GM23338 (cell line): ENCODE measurements around the gene C11orf21. TPM values are rescaled to one million over a fixed set of nuclear protein-coding genes. Genes with fewer than 3 reads are reported as not detected.
A peak's percentile ranks its signal among the peaks of the same experiment; 100 is the strongest.

Experiments used
- ATAC-seq: fragments of 200-7000 bp; cut with Tn5 transposase; 3 replicates; pipeline ENCODE4 v1.9.1; 2020
- DNase-seq: peaks from one replicate; pipeline ENCODE4 v3.0.0-alpha.2; 2015; ENCODE audit warnings: low spot score
- H2AFZ ChIP-seq: fragments of 200-600 bp; sonication (generic); 2 replicates; pipeline ENCODE4 v1.8.0; 2016; ENCODE audit warnings: antibody characterized with exemption, mild to moderate bottlenecking, moderate library complexity
- H3F3A ChIP-seq: fragments of 200-600 bp; sonication (generic); replicated peaks from 2 replicates; pipeline ENCODE4 v1.8.0; 2017; ENCODE audit warnings: antibody characterized with exemption, mixed run types, low read depth
- H3K27ac ChIP-seq: fragments of 200-600 bp; sonication (generic); 2 replicates; pipeline ENCODE4 v1.6.1; 2016; ENCODE audit warnings: low read depth
- H3K27me3 ChIP-seq: fragments of 200-600 bp; sonication (generic); 2 replicates; pipeline ENCODE4 v1.8.0; 2016; ENCODE audit warnings: mild to moderate bottlenecking, mixed run types, moderate library complexity; ENCODE audit not compliant: insufficient read depth
- H3K36me3 ChIP-seq: fragments of 200-600 bp; sonication (generic); 2 replicates; pipeline ENCODE4 v1.8.0; 2016; ENCODE audit warnings: mild to moderate bottlenecking; ENCODE audit not compliant: insufficient read depth
- H3K4me1 ChIP-seq: fragments of 200-600 bp; sonication (generic); 2 replicates; pipeline ENCODE4 v1.8.0; 2016; ENCODE audit warnings: mild to moderate bottlenecking, moderate library complexity; ENCODE audit not compliant: insufficient read depth
- H3K4me2 ChIP-seq: fragments of 200-600 bp; sonication (generic); 2 replicates; pipeline ENCODE4 v1.7.1; 2017; ENCODE audit warnings: mixed run types
- H3K4me3 ChIP-seq: fragments of 200-600 bp; sonication (generic); 2 replicates; pipeline ENCODE4 v1.6.1; 2016; ENCODE audit warnings: mixed run types
- H3K79me2 ChIP-seq: fragments of 200-600 bp; sonication (generic); replicated peaks from 2 replicates; pipeline ENCODE4 v1.8.0; 2017; ENCODE audit warnings: mild to moderate bottlenecking; ENCODE audit not compliant: insufficient read depth
- H3K9me2 ChIP-seq: fragments of 200-600 bp; sonication (generic); 2 replicates; pipeline ENCODE4 v1.8.0; 2017; ENCODE audit not compliant: insufficient read depth
- H4K20me1 ChIP-seq: fragments of 200-600 bp; sonication (generic); replicated peaks from 2 replicates; pipeline ENCODE4 v1.8.0; 2017; ENCODE audit warnings: mild to moderate bottlenecking; ENCODE audit not compliant: insufficient read depth
- H3K27ac Mint-ChIP-seq: 2 replicates; pipeline ENCODE4 v1.8.0; 2020; ENCODE audit warnings: inconsistent platforms, mild to moderate bottlenecking, moderate library complexity, mixed read lengths
- H3K27me3 Mint-ChIP-seq: 3 replicates; pipeline ENCODE4 v1.8.0; 2022; ENCODE audit warnings: low read depth, mild to moderate bottlenecking, moderate library complexity, mixed read lengths, inconsistent platforms; ENCODE audit not compliant: insufficient read depth, poor library complexity
- H3K36me3 Mint-ChIP-seq: 3 replicates; pipeline ENCODE4 v1.8.0; 2021; ENCODE audit warnings: low read depth, mild to moderate bottlenecking, inconsistent platforms, moderate library complexity, mixed read lengths
- H3K4me1 Mint-ChIP-seq: 3 replicates; pipeline ENCODE4 v1.8.0; 2020; ENCODE audit warnings: mild to moderate bottlenecking, inconsistent platforms, mixed read lengths
- H3K4me3 Mint-ChIP-seq: 3 replicates; pipeline ENCODE4 v1.8.0; 2021; ENCODE audit warnings: moderate library complexity, mild to moderate bottlenecking, inconsistent platforms, mixed read lengths
- H3K9me3 Mint-ChIP-seq: 3 replicates; pipeline ENCODE4 v1.8.0; 2020; ENCODE audit warnings: moderate library complexity, mild to moderate bottlenecking, inconsistent platforms, mixed read lengths
- POLR2AphosphoS5 ChIP-seq: IDR thresholded peaks from 2 replicates; pipeline ENCODE4 v1.6.1; 2016; ENCODE audit warnings: antibody characterized with exemption, low read depth
- STAT1 ChIP-seq: IDR thresholded peaks from one replicate; pipeline ENCODE4 v1.6.1; 2016; ENCODE audit warnings: antibody characterized with exemption; ENCODE audit not compliant: unreplicated experiment
- ZNF462 ChIP-seq: fragments of 250-450 bp; sonication (Bioruptor Pico); IDR thresholded peaks from 2 replicates; pipeline ENCODE4 v1.5.0; 2020; ENCODE audit warnings: mild to moderate bottlenecking, moderate library complexity
- polyA plus RNA-seq: library from polyadenylated mRNA; unstranded; fragments of >200 nt; fragmentation: Nextera tagmentation; extraction: Ambion mirVana; gene quantifications from 2 replicates; pipeline ENCODE4 v1.2.1, GENCODE V29; 2016
- total RNA-seq: library from RNA; depleted of rRNA; stranded (reverse); fragments of >200 nt; shearing (Covaris generic); gene quantifications from 2 replicates; pipeline ENCODE4 v1.2.3, GENCODE V29; 2014

C11orf21 gene
- total and polyA plus RNA-seq, 2 experiments from 2014 or later: not detected

- TF ChIP-seq ZNF462 (CRISPR knock-in tag) (no peak), STAT1 (no peak)
Measured at GRCh38 chr11:2306877-2307500, 5.3 kb upstream of the C11orf21 start (continued).

- no peak overlapping the region for H3K4me3 Mint-ChIP-seq
- peaks cover 5% of the 10 kb centered on the region for H3K27me3 Mint-ChIP-seq
- Histone ChIP-seq H3K9me2 (no peaks in the 10 kb centered on the region), H2AFZ (0 out of 2 replicates have a peak overlapping the region, but pooled peaks have one; percentile 38), H3K36me3 (no peaks in the 10 kb centered on the region), H3K4me2 (no peak overlapping the region), H3K79me2 (no peaks in the 10 kb centered on the region), H4K20me1 (no peaks in the 10 kb centered on the region), H3F3A (no peaks in the 10 kb centered on the region), H3K4me3 (no peak overlapping the region), H3K4me1 (no peaks in the 10 kb centered on the region), H3K27ac (no peak overlapping the region), H3K27me3 (no peaks in the 10 kb centered on the region)
- DNase-seq (no peak), ATAC-seq (no peak)
- TF ChIP-seq STAT1 (no peak), POLR2AphosphoS5 (no peak)
- H3K4me1 Mint-ChIP-seq: peaks cover 7% of the 10 kb centered on the region
- H3K27ac Mint-ChIP-seq: no peak overlapping the region
- no peaks in the 10 kb centered on the region for H3K36me3 Mint-ChIP-seq
- no peaks in the 10 kb centered on the region for H3K9me3 Mint-ChIP-seq
Measured at GRCh38 chr11:2306452-2306823, 4.7 kb upstream of the C11orf21 start.
